CD4-positive, CD25-positive, alpha-beta regulatory T cell (primary cell): ENCODE measurements around the gene PDSS2. TPM values are rescaled to one million over a fixed set of nuclear protein-coding genes. Genes with fewer than 3 reads are reported as not detected.

Source experiments
- ATAC-seq, 2 donors: fragments of 150-1000 bp; cut with Tn5 transposase; one replicate each; pipeline ENCODE4 v1.10.0; 2021; ENCODE audit warnings: low read depth in 2 of 2, moderate number of reproducible peaks in 2 of 2, moderate library complexity in 1 of 2
- DNase-seq, 3 donors: peaks; one replicate each; pipeline versions ENCODE4 v3.0.0 to v3.0.0-alpha.2; 2012 to 2022; ENCODE audit warnings: mixed read lengths in 1 of 3
- H3K27ac ChIP-seq: one replicate; pipeline ENCODE4 v1.7.0; 2013; ENCODE audit warnings: mild to moderate bottlenecking, low read length; ENCODE audit not compliant: insufficient read depth, poor library complexity, severe bottlenecking
- H3K27me3 ChIP-seq: one replicate; pipeline ENCODE4 v1.7.0; 2013; ENCODE audit warnings: low read length; ENCODE audit not compliant: control insufficient read depth, insufficient read depth
- H3K36me3 ChIP-seq: one replicate; pipeline ENCODE4 v1.7.0; 2013; ENCODE audit warnings: mild to moderate bottlenecking, low read length, moderate library complexity; ENCODE audit not compliant: control insufficient read depth, insufficient read depth
- H3K4me1 ChIP-seq: 2 replicates; pipeline ENCODE4 v1.7.0; 2013; ENCODE audit warnings: mild to moderate bottlenecking, low read length; ENCODE audit not compliant: insufficient read depth, control insufficient read depth, poor library complexity, severe bottlenecking
- H3K4me3 ChIP-seq: one replicate; pipeline ENCODE4 v1.7.0; 2013; ENCODE audit warnings: low read depth, mild to moderate bottlenecking, low read length, moderate library complexity
- H3K9me3 ChIP-seq, 2 experiments: 1 replicate in 1 of 2; 2 replicates in 1 of 2; pipeline ENCODE4 v1.7.0; 2013; ENCODE audit warnings: low read length in 2 of 2, mild to moderate bottlenecking in 1 of 2, moderate library complexity in 1 of 2; ENCODE audit not compliant: control insufficient read depth in 2 of 2
- H3K27ac Mint-ChIP-seq, 3 donors: one replicate each; pipeline ENCODE4 v1.8.0; 2020 to 2022; ENCODE audit warnings: mild to moderate bottlenecking in 3 of 3, mixed read lengths in 3 of 3, moderate library complexity in 2 of 3
- H3K27me3 Mint-ChIP-seq: one replicate; pipeline ENCODE4 v1.8.0; 2022; ENCODE audit warnings: mild to moderate bottlenecking, mixed read lengths
- H3K36me3 Mint-ChIP-seq: one replicate; pipeline ENCODE4 v1.8.0; 2020; ENCODE audit warnings: mixed read lengths
- H3K4me1 Mint-ChIP-seq, 4 donors: one replicate each; pipeline ENCODE4 v1.8.0; 2020 to 2022; ENCODE audit warnings: mixed read lengths in 4 of 4, mild to moderate bottlenecking in 1 of 4
- H3K4me3 Mint-ChIP-seq, 4 donors: one replicate each; pipeline ENCODE4 v1.8.0; 2020 to 2022; ENCODE audit warnings: mild to moderate bottlenecking in 4 of 4, mixed read lengths in 4 of 4, moderate library complexity in 3 of 4
- H3K9me3 Mint-ChIP-seq, 7 donors: one replicate each; pipeline ENCODE4 v1.8.0; 2020 to 2022; ENCODE audit warnings: mixed read lengths in 7 of 7, mild to moderate bottlenecking in 3 of 7, moderate library complexity in 2 of 7
- polyA plus RNA-seq, 4 donors: library from polyadenylated mRNA; unstranded; fragments of 300-500 nt; fragmentation: Illumina TruSeq; gene quantifications; one replicate each; pipeline ENCODE4 v1.2.3, GENCODE V29; 2021
- total RNA-seq: library from RNA; stranded (reverse); gene quantifications from one replicate; pipeline ENCODE4 v1.2.3, GENCODE V29; 2022

Gene PDSS2
- 13.7 TPM for total RNA-seq
- polyA plus RNA-seq: 10 to 100 TPM; 11.6 to 18.8 (median 15.4) TPM

GRCh38 chr6:107459283-107460082 is at the start of gene PDSS2:
Gene PDSS2 (minus strand): TSS chr6:107459564. CDS start chr6:107459285, 279 bp downstream.
- DNase-seq (peak; percentile 95 to 97 (median 96)), ATAC-seq (peak; percentile 98 to 99)
- Histone ChIP-seq H3K27me3 (no peaks in the 10 kb centered on the region), H3K27ac (peak within 1 kb of the TSS; percentile 73), H3K4me3 (peak within 1 kb of the TSS; percentile 98), H3K9me3 (no peaks in the 10 kb centered on the region), H3K36me3 (no peaks in the 10 kb centered on the region), H3K4me1 (peaks cover 12% of the 10 kb centered on the region)
- peaks cover 4% of the 10 kb centered on the region for H3K36me3 Mint-ChIP-seq
- H3K4me1 Mint-ChIP-seq: peaks cover 18 to 40% (median 29%) of the 10 kb centered on the region in 4 donors
- peak within 1 kb of the TSS; percentile 97 to 99 (median 98) for H3K27ac Mint-ChIP-seq
- H3K9me3 Mint-ChIP-seq: peaks cover 0 to 2% (median 0%) of the 10 kb centered on the region in 7 donors
- peak within 1 kb of the TSS; percentile 96 to 100 (median 98) for H3K4me3 Mint-ChIP-seq
- H3K27me3 Mint-ChIP-seq: peaks cover 5% of the 10 kb centered on the region

- H3K36me3 Mint-ChIP-seq: no peaks in the 10 kb centered on the region
- Histone ChIP-seq H3K36me3 (no peaks in the 10 kb centered on the region), H3K4me3 (no peak overlapping the region), H3K9me3 (no peaks in the 10 kb centered on the region), H3K27me3 (peaks cover 7% of the 10 kb centered on the region), H3K4me1 (no peaks in the 10 kb centered on the region), H3K27ac (no peak overlapping the region)
- H3K9me3 Mint-ChIP-seq: peaks cover 0 to 3% (median 0%) of the 10 kb centered on the region in 7 donors
- ATAC-seq (no peak), DNase-seq (no peak)
- H3K4me1 Mint-ChIP-seq: no peaks in the 10 kb centered on the region
- no peak overlapping the region for H3K27ac Mint-ChIP-seq
- no peak overlapping the region for H3K4me3 Mint-ChIP-seq
- peaks cover 23% of the 10 kb centered on the region for H3K27me3 Mint-ChIP-seq
These were observed 46.8 kb upstream of the PDSS2 start for GRCh38 chr6:107506145-107506544.

GRCh38 chr6:107504270-107505026 is 45.1 kb upstream of the PDSS2 start:
- no peak for DNase-seq
- no peaks in the 10 kb centered on the region for H3K4me1 Mint-ChIP-seq

GRCh38 chr6:107496892-107497684 is 37.7 kb upstream of the PDSS2 start:
- H3K4me1 ChIP-seq: no peaks in the 10 kb centered on the region
- Mint-ChIP-seq H3K4me3 (no peak overlapping the region), H3K27me3 (peaks cover 9% of the 10 kb centered on the region), H3K9me3 (no peaks in the 10 kb centered on the region), H3K27ac (no peak overlapping the region), H3K36me3 (no peaks in the 10 kb centered on the region), H3K4me1 (no peaks in the 10 kb centered on the region)
- no peaks in the 10 kb centered on the region for H3K36me3 ChIP-seq
- H3K27ac ChIP-seq: no peak overlapping the region
- no peaks in the 10 kb centered on the region for H3K9me3 ChIP-seq
- DNase-seq (no peak), ATAC-seq (no peak)
- no peak overlapping the region for H3K4me3 ChIP-seq
- peaks cover 42% of the 10 kb centered on the region for H3K27me3 ChIP-seq

More at GRCh38 chr6:107504270-107505026, 45.1 kb upstream of the PDSS2 start:
- peaks cover 0 to 3% (median 0%) of the 10 kb centered on the region in 7 donors for H3K9me3 Mint-ChIP-seq
- Histone ChIP-seq H3K4me3 (no peak overlapping the region), H3K9me3 (no peaks in the 10 kb centered on the region), H3K36me3 (no peaks in the 10 kb centered on the region), H3K4me1 (no peaks in the 10 kb centered on the region), H3K27me3 (peaks cover 7% of the 10 kb centered on the region), H3K27ac (no peak overlapping the region)
- H3K36me3 Mint-ChIP-seq: no peaks in the 10 kb centered on the region
- ATAC-seq: no peak
- peaks cover 27% of the 10 kb centered on the region for H3K27me3 Mint-ChIP-seq
- H3K27ac Mint-ChIP-seq: no peak overlapping the region
- no peak overlapping the region for H3K4me3 Mint-ChIP-seq

- H3K9me3 Mint-ChIP-seq: no peaks in the 10 kb centered on the region
- ATAC-seq (no peak), DNase-seq (no peak)
- Histone ChIP-seq H3K4me1 (peaks cover 4% of the 10 kb centered on the region), H3K27me3 (peaks cover 46% of the 10 kb centered on the region), H3K9me3 (no peaks in the 10 kb centered on the region), H3K36me3 (no peaks in the 10 kb centered on the region), H3K4me3 (no peak overlapping the region), H3K27ac (no peak overlapping the region)
- peaks cover 0 to 7% (median 4%) of the 10 kb centered on the region in 4 donors for H3K4me1 Mint-ChIP-seq
- no peak overlapping the region for H3K4me3 Mint-ChIP-seq
- no peaks in the 10 kb centered on the region for H3K36me3 Mint-ChIP-seq
- H3K27me3 Mint-ChIP-seq: peaks cover 9% of the 10 kb centered on the region
- H3K27ac Mint-ChIP-seq: no peak overlapping the region
These were observed 36.6 kb upstream of the PDSS2 start for GRCh38 chr6:107495971-107496370.

GRCh38 chr6:107495196-107495643 is 35.9 kb upstream of the PDSS2 start:
- DNase-seq (no peak), ATAC-seq (no peak)
- Mint-ChIP-seq H3K9me3 (no peaks in the 10 kb centered on the region), H3K36me3 (no peaks in the 10 kb centered on the region), H3K27ac (no peak overlapping the region), H3K4me1 (peaks cover 0 to 14% (median 4%) of the 10 kb centered on the region in 4 donors), H3K4me3 (no peak overlapping the region), H3K27me3 (peaks cover 5% of the 10 kb centered on the region)
- H3K4me1 ChIP-seq: peaks cover 10% of the 10 kb centered on the region
- no peaks in the 10 kb centered on the region for H3K9me3 ChIP-seq
- H3K4me3 ChIP-seq: no peak overlapping the region
- no peak overlapping the region for H3K27ac ChIP-seq
- no peaks in the 10 kb centered on the region for H3K36me3 ChIP-seq
- H3K27me3 ChIP-seq: peaks cover 46% of the 10 kb centered on the region
